UCSD-AML1 (cell line): ENCODE measurements around the gene ADAM22.
"Not testable (repeated sequence)": the region's sequence is repeated elsewhere in the genome, so short reads cannot be mapped to it uniquely, and the experiment has no call there.

Experiments
- DNase-seq: peaks from one replicate; lab custom pipeline; 2025; ENCODE audit not compliant: unreplicated experiment; lab: John Stamatoyannopoulos, UW

ADAM22 gene

GRCh38 chr7:87933953-87934698 lies at the start of gene ADAM22:
Gene ADAM22 (plus strand): TSS chr7:87934251. CDS start chr7:87934466, 215 bp downstream.
- peak; percentile 84 for DNase-seq

- DNase-seq, result no peak
Observed at GRCh38 chr7:87885018-87885417, 49.0 kb upstream of the ADAM22 start.

DNA sequence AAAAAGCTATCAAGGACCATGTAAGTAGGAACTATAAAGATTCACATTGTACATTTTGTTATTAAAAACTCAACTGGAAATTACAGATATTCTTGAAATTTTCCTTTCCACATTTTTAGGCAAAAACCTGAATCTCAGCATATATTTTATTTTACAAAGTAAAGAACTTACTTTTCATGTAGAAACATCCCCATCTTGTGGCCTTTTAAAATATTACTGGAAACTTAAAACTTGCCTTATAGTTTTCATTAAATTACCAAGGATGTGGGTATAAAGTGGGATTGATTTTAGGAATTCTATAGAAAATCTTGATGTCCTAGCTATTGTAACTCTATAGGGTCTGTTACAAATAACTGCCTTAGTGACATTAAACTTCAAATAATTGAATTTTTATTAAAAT lies 47.2 kb upstream of the ADAM22 start:
- DNase-seq, result no peak

DNA sequence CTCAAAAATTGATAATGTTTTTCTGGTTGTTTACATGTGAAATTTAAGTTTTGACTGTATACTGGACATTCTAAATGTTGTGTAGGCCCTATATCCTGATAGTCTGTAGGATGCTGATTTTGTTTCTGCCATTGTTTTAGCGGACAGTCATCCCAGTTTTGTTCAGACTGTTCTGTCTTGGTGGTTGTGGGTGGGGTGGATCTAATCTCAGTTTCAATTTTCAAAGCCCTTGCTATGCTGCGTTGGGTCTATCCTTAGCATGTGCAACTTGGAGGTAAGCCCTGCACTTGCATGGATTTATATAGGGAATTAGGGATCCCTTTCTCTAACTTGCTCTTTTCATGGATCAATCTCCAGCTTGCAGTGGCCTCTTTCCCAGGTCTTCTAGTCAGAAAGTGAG lies 38.7 kb upstream of the ADAM22 start:
- DNase-seq, result no peak

GRCh38 chr7:87899255-87899654 lies 34.8 kb upstream of the ADAM22 start:
- DNase-seq, result no peak

- DNase-seq, result not testable (repeated sequence)
Observed at GRCh38 chr7:87907136-87907906, 26.7 kb upstream of the ADAM22 start.

GRCh38 chr7:87908814-87909213 lies 25.2 kb upstream of the ADAM22 start:
- not testable (repeated sequence) for DNase-seq

GRCh38 chr7:87912121-87912520 lies 21.9 kb upstream of the ADAM22 start:
- DNase-seq, result no peak

DNA sequence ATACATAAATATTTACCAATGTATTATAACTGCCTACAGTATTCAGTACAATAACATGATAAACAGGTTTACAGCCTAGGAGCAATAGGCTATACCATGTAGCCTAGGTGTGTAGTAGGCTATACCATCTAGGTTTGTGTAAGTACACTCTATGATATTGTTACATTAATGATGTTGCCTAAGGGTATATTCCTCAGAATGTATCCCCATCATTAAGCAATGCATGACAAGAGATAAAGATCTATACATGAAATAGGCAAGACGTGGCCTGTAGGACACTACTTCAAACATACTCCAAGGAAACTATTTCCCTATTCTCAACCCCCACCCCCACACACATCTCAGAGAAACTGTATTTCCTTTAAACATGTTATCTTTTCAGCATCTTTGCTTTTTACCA lies 15.3 kb upstream of the ADAM22 start:
- no peak for DNase-seq

- no peak for DNase-seq
Observed at GRCh38 chr7:87919875-87920274, 14.2 kb upstream of the ADAM22 start.

DNA sequence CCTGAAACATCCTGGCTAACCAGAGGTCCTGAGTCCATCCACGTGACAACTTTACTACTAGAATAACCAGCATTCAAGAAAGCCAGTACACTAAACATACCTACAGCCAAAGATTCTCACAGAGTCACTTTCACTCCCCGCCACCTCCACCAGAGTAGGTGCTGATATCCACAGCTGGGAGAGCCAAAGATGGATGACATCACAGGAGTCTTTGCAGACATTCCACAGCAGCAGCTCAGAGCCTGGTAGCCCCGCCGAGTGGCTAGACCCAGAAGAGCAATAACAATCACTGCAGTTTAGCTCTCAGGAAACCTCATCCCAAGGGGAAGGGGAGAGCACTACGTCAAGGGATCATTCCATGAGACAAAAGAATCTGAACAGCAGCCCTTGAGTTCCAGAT lies 13.5 kb upstream of the ADAM22 start:
- no peak for DNase-seq

GRCh38 chr7:87922759-87923395 lies 11.2 kb upstream of the ADAM22 start:
- DNase-seq, result not testable (repeated sequence)

DNA sequence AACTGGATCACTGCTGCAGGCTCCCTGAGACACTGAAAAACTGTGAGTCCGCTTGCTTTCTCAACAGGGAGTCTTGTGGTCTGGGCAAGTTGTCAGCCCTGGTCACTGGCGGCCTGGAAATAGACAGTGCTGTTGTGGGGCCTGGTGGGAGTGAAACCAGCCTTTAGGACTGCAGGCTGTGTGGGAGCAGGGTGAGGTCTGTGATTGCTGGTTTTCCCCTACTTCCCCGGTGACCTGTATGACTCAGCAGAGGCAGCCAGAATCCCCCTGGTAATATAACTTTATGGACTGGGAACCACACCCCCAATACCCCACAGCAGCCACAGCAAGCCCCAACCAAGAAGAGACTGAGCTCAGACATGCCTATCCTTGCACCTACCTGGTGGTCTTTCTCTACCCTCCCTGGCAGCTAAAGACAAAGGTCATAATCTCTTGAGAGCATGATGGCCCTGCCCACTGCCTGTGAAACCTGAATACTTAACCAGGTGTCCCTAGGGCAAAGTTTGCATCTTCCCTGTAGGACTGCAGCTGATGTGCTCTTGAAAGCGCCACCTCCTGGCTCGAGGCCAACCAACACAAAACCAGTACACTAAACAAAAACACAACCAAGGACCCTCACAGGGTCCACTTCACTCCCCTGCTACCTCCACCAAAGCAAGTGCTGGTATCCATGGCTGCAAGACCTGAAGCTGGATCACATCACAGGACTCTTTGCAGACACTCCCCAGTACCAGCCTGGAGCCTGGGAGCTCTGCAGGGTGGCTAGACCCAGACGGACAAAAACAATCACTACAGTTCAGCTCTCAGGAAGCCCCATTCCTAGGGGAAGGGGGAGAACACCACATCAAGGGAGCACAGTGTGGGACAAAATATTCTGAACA lies 7.2 kb upstream of the ADAM22 start:
- peak; percentile 8 for DNase-seq

DNA sequence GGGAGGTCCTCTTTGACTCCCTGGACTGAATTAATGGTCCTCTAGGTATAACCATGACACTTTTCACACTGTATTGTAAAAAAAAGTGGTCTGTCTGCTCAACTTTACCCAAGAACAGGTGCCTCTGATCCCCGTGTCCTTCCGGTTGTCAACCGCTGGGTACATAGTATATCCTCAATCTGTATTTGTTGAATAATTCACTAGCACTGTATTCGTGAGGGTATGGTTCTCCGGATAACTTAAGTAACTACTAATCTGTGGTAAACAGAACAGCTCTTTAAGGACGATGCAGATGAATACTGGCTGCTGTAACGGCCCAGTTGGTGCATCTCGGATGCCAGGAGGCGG lies 472 bp upstream of the ADAM22 start:
- DNase-seq, result no peak

GRCh38 chr7:87934699-87935383 lies 790 bp downstream of the ADAM22 start:
- DNase-seq, result peak; percentile 10

DNA sequence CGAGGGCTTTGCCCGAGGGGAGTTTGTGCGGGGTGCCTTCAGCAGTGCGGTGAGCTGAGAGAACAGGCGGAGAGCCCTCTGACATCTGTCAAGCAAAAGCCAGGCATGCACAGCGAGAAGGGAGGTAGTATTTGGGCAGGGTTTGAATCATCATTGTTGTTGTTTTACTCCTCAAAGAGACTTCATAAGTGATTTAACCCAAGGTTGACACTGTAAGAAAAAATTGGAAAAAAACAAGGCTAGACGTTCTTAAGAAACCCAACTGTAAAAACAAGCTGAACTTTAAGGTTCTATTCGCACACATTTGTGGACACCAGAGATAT lies 1.3 kb downstream of the ADAM22 start:
- DNase-seq, result no peak

- no peak for DNase-seq
Observed at GRCh38 chr7:87941138-87941537, 7.1 kb downstream of the ADAM22 start.

DNA sequence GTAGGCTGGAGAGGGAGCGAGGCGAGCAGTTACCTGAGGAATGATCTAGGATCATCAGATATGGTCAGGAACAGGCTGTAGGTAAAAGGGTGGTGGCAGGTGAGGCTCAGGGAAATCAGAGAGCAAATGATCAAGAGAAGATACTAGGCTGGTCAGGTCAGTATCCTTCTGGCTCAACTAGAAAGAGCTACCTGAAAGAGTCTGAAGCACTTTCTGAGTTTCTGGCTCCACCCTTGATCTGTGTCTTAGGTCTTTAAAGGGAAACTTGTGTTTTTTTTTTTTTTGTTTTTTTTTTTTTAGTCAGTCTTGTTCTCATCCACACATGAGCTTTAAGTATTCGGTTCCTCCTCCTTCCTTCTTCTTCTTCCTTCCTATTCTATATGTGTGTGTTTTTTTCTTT lies 10.5 kb downstream of the ADAM22 start:
- no peak for DNase-seq

GRCh38 chr7:87945926-87946325 lies 11.9 kb downstream of the ADAM22 start:
- DNase-seq, result not testable (repeated sequence)

DNA sequence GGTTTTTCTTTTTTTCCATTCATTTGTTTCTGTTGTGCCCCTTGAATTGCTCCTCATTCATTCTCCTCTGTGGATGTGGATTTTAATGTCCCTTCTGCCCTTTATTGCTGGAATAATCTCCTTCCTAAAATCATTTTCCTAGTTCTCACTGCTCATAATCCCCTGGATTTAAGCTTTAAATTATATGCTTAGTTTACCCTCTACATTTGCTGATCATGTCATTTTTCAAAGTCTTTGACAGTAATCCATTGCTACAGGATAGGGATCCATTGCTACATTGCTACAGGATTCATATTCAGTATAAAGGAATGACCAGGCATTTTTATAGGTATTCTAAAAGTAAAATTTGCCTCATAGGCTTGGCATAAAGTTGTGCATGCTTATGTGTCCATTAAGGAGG lies 14.3 kb downstream of the ADAM22 start:
- DNase-seq, result no peak

DNA sequence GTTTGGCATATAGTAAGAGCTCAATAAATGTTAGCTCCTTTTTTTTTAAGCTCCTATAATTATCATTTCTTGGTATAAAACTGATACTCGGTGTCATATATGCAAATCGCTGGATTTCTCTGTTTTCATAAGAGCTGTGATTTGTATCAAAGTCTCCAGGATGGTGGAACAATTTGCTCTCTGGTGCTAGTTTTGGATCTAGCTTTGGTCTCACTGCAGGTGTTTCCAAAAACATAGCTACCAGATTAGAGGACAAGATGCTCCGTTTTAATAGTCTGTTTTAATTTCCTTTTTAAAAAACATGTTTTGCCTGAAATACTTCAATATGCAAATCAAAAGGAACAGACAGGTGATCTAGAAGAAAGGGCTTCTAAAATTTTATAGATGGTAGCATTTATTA lies 25.3 kb downstream of the ADAM22 start:
- no peak for DNase-seq
